TTC549 (cell line): ENCODE measurements around the gene DNAH14.

Experiments used
- FAIRE-seq: peaks from 2 replicates; lab custom pipeline; 2012; peaks lifted over from hg19 to GRCh38; lab: Jason Lieb, UNC

DNAH14 gene

DNA sequence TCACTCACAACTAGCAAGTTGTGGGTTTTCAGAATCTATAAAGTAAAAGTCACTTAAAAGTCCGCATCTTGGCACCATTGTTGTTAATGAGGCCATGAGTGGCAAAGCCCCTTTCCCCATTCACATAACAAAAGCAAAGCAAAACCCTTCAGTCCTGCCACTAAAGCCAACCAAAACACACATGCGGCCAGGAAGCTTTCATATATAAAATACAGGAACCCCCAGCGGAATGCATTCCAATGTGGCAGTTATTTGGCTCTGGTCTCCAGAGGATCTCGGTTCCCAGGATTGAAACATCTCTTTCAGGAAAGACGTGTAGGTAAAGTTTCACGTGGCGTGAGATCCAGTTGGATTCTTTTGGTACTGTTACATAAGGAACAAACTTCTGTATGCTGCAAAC is 500.8 kb downstream of the DNAH14 start:
- no peak for FAIRE-seq

DNA sequence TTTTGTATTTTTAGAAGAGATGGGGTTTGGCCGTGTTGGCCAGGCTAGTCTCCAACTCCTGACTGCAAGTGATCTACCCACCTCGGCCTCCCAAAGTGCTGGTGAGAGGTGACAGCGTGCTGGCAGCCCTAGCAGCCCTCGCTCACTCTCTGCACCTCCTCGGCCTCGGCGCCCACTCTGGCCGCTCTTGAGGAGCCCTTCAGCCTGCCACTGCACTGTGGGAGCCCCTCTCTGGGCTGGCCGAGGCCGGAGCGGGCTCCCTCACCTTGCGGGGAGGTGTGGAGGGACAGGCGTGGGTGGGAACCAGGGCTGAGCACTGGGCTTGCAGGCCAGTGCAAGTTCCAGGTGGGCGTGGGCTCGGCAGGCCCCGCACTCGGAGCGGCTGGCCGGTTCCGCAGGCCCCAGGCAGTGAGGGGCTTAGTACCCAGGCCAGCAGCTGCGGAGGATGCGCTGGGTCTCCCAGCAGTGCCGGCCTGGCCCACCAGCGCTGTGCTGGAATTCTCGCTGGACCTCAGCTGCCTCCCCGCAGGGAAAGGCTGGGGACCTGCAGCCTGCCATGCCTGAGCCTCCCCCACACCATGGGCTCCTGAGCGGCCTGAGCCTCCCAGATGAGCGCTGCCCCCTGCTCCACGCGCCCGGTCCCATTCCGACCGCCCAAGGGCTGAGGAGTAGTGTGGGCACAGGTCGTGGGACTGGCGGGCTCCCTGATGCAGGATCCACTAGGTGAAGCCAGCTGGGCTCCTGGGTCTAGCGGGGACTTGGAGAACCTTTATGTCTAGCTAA is 501.8 kb downstream of the DNAH14 start:
- FAIRE-seq = no peak

DNA sequence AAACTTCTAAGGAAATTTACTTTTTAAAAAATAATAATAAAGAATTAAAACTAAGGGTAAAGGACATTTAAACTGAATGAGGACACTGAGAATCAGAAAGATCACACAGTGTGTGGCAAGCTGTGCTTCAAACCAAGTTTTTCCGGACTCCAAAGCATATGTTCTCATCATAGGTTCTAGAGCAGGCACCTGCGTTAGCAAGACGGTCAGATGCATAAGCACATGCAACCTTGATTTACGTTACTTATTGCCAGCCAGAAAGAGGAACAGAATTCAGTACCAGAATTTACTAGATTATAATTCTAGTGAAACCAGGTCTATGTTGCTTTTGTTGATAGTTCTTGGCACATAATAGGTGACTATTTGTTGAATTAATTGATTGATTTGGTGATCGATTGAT is 504.6 kb downstream of the DNAH14 start:
- FAIRE-seq = no peak

DNA sequence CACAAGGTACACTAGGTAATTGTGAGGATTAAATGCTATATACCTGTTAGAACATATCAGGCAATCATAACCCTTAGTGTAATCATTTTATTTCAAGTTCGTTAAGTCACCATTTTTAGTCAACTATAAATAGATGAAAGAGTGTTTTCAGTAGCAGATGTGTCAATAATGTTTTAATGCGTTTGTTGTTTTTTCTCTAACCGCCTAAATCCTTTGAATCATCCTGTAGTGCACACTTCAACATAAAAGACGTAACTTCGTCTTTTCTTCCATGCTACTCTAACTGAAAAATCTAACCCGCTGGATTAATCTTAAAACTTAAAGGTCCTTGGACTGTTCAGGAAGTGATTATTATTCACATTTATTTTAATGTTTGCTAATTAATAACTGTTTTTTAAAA is 505.6 kb downstream of the DNAH14 start:
- peak; percentile 7 for FAIRE-seq

DNA sequence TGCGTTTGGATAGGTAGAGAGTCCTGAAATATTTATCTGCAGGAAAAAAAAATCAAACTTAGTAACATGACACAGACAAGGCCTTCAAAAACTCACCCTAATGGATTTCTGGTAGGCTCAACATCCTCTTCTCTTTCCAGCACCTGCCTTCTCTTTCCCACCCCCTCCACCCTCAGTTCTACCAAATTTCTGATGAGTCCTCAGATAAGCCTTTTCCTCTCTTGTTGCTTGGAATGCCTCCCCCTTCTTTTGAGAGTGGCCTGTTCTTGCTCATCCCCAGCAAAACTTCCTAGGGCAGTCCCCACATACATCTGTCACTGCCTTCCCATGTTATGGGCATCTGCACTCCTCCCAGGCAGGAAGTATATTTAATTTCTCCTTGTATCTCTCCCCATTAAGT is 506.0 kb downstream of the DNAH14 start:
- no peak for FAIRE-seq

DNA sequence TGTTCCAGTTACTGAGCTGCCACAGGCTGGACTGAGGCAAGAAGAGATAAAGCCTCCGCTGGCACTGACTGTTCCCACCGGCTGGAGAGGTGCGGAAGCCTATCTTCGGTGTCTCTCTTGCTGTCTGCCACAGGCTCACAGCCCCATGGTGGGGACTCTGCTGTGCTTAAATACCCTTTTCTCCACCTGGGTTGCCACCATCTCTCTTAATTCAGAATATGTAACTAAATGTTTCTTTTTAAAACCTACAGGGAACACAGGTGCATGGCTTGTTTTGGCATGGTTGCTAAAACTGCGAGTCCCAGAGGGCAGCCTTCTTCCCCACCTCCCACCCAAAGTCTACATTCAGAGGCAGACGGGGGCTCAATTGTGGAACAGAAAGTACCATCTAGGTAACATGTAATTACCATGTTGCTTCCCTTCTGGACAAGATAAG is 506.5 kb downstream of the DNAH14 start:
- no peak for FAIRE-seq

DNA sequence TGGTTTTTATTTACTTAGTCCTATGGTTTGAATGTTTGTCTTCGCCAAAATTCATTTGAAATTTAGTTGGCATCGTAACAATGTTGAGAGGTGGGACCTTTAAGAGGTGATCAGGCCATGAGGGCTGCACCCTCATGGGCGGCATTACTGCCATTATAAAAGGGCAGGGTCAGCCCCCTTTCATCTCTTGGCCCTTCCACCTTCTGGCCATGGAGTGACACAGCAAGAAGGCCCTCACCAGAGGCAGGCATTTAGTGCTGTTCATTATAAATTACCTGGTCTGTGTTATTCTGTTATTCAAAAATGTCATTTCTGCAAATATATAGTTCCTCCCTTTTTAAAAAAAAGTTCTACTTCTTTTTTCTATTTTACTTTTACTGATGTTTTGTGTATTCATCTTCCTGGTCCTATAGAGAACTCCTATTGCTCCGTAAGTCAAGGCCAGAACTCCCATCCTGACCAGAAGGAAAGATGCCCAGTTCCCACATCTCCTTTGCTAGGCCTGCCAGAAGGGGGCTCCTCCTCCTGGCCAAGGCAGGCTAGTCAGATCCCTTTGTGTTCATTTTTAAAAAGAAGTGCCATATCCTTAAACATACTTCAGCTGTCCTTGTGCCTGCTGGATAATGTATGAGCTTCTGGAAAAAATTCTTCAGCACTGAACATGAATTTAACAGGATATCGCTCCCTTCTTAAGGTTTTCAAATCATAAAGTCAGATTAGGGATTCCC is 508.4 kb downstream of the DNAH14 start:
- FAIRE-seq = peak; percentile 82

DNA sequence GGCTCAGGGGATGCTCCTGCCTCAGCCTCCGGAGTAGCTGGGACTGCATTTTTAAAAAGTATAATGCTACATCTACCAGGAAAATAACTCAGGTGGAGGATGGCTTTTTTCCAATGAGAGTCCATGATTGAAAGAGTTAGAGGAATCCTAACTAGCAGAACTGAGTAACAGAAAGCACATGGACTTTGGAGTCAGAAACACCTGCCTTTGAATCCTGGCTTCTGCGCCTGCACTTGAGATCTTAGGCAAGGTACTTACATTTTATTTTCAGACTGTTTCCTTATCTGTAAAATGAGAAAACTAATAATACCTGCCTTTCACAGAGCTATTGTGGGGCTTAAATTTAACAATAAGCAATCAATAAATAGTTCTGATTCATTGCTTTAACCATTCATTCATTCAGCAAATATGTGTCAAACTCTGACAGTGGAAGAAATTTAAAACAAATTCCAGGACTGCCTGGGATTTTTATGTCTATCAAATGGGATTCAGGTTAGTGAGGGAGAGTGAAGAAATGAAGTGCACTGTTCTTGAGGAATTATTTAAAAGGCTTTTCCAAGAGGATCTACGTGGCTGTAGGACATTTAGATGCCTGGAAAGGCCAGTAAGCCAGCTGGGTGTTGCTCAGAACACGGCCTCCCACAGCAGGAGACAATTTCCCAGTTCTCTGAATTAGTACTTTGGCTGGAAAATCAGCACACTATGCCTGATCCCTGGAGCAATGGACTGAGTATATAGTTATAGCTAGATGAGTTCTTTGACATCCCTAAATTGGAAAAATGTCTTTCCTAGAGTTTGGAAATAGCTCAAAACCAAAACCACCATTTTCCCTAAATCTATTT is 511.1 kb downstream of the DNAH14 start:
- FAIRE-seq = no peak

DNA sequence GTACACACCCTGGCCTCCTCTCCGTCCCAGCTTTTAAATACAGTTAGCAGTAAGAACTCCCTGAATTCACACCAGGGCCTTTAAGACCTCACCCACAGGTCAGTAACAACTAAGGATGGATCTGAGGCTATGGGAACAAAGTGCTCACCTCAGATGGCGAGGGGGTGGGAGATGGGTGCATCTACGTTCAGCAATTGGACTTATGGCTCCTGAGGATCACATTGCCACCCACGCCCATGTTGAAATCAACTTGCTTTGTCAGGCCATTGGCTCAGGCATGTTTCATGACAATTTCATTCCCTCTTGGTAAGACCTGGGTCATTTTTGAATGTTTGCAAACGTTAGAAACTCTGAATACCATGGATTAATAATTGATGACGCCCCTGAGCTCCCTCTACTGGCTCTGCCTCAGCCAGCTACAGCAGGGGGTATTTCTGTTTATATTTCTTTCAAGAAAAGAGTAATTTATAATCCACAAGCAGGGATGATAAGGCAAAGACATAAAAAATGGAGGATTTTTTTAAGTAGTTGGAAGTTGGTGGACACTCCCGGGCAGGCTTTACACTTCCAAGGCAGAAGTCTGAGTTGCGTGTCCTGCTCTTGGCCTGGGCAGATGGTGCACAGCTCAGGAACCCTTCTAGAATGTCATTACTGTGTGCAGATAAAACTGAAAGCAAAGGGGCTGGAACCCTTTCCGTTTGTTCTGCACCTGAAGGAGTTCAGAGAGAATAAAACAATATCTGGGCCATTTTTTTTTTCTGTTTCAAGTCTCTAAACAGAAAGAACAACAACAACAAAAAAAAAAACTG is 512.0 kb downstream of the DNAH14 start:
- no peak for FAIRE-seq

DNA sequence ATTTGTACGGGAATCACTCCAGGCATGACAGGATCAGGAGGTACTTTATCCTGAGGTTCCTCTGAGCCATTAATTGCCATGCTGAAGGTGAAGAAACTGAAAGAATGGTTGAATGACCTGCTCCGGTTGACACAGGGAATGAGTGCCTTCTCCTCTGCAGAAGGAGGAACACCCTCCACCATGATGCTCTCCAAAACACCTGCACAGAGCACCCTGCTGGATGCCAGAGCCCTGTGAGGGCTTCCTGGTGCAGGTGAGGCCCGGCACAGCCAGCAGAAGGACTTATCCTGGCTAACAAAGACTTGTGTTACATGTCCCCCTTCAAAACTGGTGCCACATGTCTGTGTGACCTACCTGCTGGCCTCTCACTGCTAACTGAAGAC is 512.6 kb downstream of the DNAH14 start:
- FAIRE-seq = no peak

DNA sequence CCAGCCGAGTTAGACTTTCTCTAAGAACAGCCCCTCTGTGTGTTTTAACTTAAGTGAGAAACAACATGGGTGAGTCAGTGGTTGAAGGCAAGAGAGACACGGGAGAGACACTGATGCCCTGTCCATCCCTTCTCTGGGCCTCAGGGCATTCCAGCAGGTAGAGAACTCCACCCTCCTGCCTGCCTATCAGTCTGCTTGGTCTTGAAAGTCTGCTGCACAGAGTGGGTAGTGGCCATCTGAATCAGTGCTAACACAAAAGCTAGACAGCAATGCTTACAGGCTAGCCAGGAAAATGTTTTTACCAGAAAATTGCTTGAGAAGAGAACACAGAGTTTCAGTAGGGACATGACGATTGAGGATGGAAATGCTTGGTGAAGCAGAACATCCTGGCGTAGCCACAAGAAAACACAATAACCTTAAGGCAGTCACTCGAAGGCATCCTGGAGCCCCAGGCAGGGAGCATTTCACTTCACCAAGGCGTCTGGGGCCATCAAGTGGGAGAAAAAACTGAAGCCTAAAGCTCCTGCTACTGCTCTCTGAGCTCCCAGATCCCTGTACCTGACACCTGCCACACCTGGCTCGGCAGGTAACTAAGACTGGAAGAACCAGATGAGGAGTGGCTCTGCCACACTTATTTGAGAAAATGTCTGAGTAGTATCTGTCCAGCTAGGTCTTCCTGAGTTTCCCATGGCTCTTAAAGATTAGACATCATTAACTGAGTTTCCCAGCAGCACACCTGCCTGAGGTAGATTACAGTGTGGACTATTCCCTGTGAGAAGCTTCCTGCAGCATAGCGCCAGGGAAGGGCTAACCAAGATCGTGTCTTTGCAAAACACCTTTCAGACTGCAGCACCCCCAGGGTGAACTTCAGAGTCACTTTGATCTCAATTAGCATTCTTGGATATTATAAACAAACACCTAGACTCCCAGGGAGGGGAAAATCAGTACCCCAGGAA is 516.4 kb downstream of the DNAH14 start:
- FAIRE-seq = no peak

DNA sequence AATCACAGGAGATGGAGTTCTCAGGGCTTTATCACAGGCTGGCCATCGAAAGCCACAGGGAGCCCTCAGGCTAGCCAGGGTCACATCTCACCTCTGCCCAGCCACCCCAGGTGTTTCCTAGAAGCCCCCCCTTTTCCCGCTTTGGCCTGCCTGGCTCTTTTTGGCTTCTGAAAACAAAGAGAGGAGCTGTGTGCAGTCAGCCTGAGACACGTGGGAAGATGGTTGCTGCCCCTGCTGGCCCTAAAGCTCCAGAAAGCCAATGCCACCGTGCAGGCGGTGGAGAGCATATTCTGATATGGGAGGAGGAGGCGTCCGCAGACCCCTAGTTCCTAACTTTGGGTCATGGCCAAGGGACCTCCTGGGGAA is 517.1 kb downstream of the DNAH14 start:
- no peak for FAIRE-seq

DNA sequence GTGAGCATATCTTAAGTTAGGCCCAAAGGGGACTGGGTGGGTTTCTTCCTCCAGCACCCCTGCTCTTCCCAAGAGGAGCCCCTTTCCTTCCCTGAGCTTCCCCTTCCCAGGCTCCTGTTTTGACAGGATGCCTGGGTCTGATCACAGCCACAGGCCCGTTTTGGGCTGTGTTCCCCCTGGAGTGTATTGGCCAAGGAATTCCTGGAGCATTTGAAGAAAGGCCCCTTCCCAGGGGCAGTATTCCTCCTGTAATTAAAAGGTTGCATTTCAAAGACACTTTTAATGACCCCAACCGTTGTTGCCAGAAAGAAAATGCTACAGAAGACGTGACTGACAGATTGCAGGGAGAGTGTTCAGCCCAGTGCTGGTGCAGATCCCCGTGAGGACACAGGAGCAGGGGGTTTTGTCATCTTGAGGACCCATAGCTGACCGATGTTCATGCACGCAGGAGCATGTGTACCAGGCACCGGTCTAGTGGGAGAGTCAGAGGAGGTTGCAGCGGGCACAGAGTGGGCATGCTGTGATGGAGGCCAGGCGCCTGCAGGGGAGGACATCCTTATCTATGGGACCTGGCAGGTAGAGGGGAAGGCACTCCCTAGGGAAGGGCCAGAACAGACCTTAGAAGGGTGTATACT is 517.6 kb downstream of the DNAH14 start:
- no peak for FAIRE-seq

DNA sequence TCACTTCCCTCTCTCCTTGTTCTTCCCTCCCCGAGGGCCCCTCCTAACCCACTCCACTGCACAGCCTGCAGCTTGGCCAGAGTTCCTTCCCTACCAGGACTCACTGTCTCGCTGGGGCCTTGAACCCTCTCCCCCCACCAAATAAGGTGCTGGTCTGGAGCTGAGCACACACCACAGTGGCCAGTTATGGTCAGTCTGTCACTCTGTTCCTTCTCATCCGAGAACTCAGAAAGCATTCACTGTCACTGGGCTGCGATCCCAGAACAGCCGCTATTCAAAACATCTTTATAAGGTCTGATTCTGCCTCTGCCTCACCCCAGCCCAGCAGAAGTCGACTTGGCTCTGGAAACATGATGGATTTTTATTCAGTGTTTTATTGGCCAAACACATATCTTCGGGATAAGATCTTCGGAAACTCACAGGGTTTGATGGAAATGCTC is 518.2 kb downstream of the DNAH14 start:
- FAIRE-seq = no peak

DNA sequence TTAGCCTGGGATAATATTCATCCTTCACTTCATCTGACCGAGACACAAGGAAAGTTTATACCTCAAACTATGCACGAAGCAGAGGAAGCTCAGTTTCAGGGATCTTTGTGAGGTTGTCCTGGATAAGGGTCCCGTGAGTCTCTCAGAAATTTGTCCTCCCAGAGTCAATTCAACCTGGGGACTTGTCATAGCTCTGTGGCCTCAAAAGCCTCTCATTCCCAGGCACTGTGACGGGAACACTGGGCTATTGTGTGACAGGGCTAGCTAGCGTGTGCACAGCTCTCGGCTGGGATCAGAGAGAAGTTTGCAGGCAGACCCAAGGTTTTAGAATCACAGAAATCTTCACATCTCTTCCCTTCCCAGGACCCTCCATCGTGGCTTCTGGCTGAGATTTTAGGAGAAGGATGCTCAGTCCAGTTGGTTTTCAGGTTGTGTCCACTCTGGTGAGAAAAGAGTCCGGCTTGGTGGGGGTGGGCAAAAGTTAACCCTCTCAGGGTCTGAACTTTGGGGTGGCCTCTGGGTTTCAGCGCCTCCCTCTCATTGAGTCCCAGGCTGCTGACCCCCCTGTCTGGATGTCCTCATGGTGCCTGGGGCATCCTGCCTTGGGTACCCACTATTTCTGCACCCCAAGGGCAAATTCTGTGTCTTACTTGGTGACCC is 518.8 kb downstream of the DNAH14 start:
- no peak for FAIRE-seq
